ENCODE data around the gene INHBA.

DNA sequence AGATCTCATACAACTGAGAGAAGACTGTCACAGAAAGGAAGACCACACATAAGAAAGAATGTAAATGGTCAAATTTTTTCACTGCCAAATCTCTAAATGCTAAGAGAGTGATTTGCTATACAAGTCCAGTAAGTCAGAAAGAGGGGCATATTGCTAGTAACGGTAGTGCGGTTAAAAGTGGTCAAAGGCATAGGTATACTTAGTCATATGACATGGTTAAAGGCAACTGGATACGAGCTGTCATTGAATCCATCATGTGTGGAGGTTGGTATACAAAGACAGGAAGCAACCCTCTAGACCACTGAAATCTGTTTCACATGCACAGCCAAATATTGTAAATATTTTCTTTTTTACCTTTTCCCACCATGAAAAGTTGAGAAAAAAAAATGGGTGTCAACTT, 4.8 kb downstream of the INHBA start:
- TF ChIP-seq EZH2 (IDR thresholded peaks at IDR 0.05; ENCODE audit: borderline replicate concordance, low read depth, low read length, severe bottlenecking) = no peak
- TF ChIP-seq, protein P1, sequence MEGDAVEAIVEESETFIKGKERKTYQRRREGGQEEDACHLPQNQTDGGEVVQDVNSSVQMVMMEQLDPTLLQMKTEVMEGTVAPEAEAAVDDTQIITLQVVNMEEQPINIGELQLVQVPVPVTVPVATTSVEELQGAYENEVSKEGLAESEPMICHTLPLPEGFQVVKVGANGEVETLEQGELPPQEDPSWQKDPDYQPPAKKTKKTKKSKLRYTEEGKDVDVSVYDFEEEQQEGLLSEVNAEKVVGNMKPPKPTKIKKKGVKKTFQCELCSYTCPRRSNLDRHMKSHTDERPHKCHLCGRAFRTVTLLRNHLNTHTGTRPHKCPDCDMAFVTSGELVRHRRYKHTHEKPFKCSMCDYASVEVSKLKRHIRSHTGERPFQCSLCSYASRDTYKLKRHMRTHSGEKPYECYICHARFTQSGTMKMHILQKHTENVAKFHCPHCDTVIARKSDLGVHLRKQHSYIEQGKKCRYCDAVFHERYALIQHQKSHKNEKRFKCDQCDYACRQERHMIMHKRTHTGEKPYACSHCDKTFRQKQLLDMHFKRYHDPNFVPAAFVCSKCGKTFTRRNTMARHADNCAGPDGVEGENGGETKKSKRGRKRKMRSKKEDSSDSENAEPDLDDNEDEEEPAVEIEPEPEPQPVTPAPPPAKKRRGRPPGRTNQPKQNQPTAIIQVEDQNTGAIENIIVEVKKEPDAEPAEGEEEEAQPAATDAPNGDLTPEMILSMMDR (IDR thresholded peaks at IDR 0.05; ENCODE audit: extremely low read depth in 1 of 2, insufficient read depth in 1 of 2, low read depth in 1 of 2, low read length in 2 of 2) = no peak
